ENCODE data around the gene PRKAA2.

PRKAA2 gene

GRCh38 chr1:56710646-56711045, 65.5 kb downstream of the PRKAA2 start:
- H3K27me3 ChIP-seq (replicated peaks) = no peaks in the 10 kb centered on the region
- in situ Hi-C loops (cut with HindIII; ENCODE audit: low pct_ligation_motif_present, low sequenced_read_pairs) = no loop called here
- peak; percentile 29 for DNase-seq
- H3K36me3 ChIP-seq (replicated peaks) = no peaks in the 10 kb centered on the region
- TF ChIP-seq CTCF (IDR thresholded peaks at IDR 0.05; ENCODE audit: low read depth, low read length, missing control alignments) = no peak
- no peak overlapping the region for H3K27ac ChIP-seq
- H3K4me3 ChIP-seq (ENCODE audit: low read depth, low read length) = no peak overlapping the region

- no peaks in the 10 kb centered on the region for H3K36me3 ChIP-seq (replicated peaks)
- in situ Hi-C loops (cut with HindIII; ENCODE audit: low pct_ligation_motif_present, low sequenced_read_pairs) = no loop called here
- H3K27ac ChIP-seq = no peak overlapping the region
- H3K4me3 ChIP-seq (ENCODE audit: low read depth, low read length) = no peak overlapping the region
- no peaks in the 10 kb centered on the region for H3K27me3 ChIP-seq (replicated peaks)
- DNase-seq = no peak
- TF ChIP-seq CTCF (IDR thresholded peaks at IDR 0.05; ENCODE audit: low read depth, low read length, missing control alignments) = no peak
These were observed 67.0 kb downstream of the PRKAA2 start for GRCh38 chr1:56712150-56712549.

GRCh38 chr1:56713112-56713511, 68.0 kb downstream of the PRKAA2 start:
- DNase-seq = no peak
- in situ Hi-C loops (cut with HindIII; ENCODE audit: low pct_ligation_motif_present, low sequenced_read_pairs) = no loop called here
- TF ChIP-seq CTCF (IDR thresholded peaks at IDR 0.05; ENCODE audit: low read depth, low read length, missing control alignments) = no peak

GRCh38 chr1:56715156-56715555, 70.0 kb downstream of the PRKAA2 start:
- Histone ChIP-seq H3K27me3 (replicated peaks) (no peaks in the 10 kb centered on the region), H3K4me3 (ENCODE audit: low read depth, low read length) (no peak overlapping the region), H3K36me3 (replicated peaks) (no peaks in the 10 kb centered on the region), H3K27ac (no peak overlapping the region)
- no peak for DNase-seq
- in situ Hi-C loops (cut with HindIII; ENCODE audit: low pct_ligation_motif_present, low sequenced_read_pairs) = no loop called here
- TF ChIP-seq CTCF (IDR thresholded peaks at IDR 0.05; ENCODE audit: low read depth, low read length, missing control alignments) = no peak

More at GRCh38 chr1:56713112-56713511, 68.0 kb downstream of the PRKAA2 start:
- Histone ChIP-seq H3K27ac (no peak overlapping the region), H3K4me3 (ENCODE audit: low read depth, low read length) (no peak overlapping the region), H3K27me3 (replicated peaks) (no peaks in the 10 kb centered on the region), H3K36me3 (replicated peaks) (no peaks in the 10 kb centered on the region)

GRCh38 chr1:56719171-56719570, 74.1 kb downstream of the PRKAA2 start:
- TF ChIP-seq CTCF (IDR thresholded peaks at IDR 0.05; ENCODE audit: low read depth, low read length, missing control alignments) = no peak
- no peak overlapping the region for H3K4me3 ChIP-seq (ENCODE audit: low read depth, low read length)
- no peak for DNase-seq
- H3K36me3 ChIP-seq (replicated peaks) = no peaks in the 10 kb centered on the region
- H3K27me3 ChIP-seq (replicated peaks) = no peaks in the 10 kb centered on the region
- H3K27ac ChIP-seq = no peak overlapping the region
- in situ Hi-C loops (cut with HindIII; ENCODE audit: low pct_ligation_motif_present, low sequenced_read_pairs) = no loop called here

- H3K27ac ChIP-seq = no peak overlapping the region
- no peaks in the 10 kb centered on the region for H3K36me3 ChIP-seq (replicated peaks)
- DNase-seq = no peak
- no peak overlapping the region for H3K4me3 ChIP-seq (ENCODE audit: low read depth, low read length)
- in situ Hi-C loops (cut with HindIII; ENCODE audit: low pct_ligation_motif_present, low sequenced_read_pairs) = no loop called here
- no peak for TF ChIP-seq CTCF (IDR thresholded peaks at IDR 0.05; ENCODE audit: low read depth, low read length, missing control alignments)
- no peaks in the 10 kb centered on the region for H3K27me3 ChIP-seq (replicated peaks)
These were observed 81.6 kb downstream of the PRKAA2 start for GRCh38 chr1:56726706-56727105.
